Limb (tissue), 2 donors: ENCODE measurements around the gene GET4.
A peak's percentile ranks its signal among the peaks of the same experiment; 100 is the strongest.

ENCODE experiments used
- DNase-seq, 2 donors: peaks; one replicate each; pipeline ENCODE4 v3.0.0-alpha.2; 2016; ENCODE audit errors: extremely low spot score in 2 of 2

GET4 gene

GRCh38 chr7:945556-946255 lies 69.4 kb downstream of the GET4 start:
- DNase-seq: peak in 1 of 2 donors; percentile 31
